Activated CD4-positive, alpha-beta T cell treated with anti-CD3 and anti-CD28 coated beads, Interleukin-2, amount 10 ng/mL, durations not matched to agents 7 days and 5 days (primary cell): ENCODE results near the gene NPNT. TPM values are rescaled to one million over a fixed set of nuclear protein-coding genes. Genes with fewer than 3 reads are reported as not detected.

ENCODE experiments used
- CTCF ChIA-PET: fragments of 350-600 bp; sonication (Branson Sonifier 250); formaldehyde crosslinking; loops from one replicate; lab custom pipeline; 2021; ENCODE audit warnings: antibody characterized with exemption; lab: Charles Lee
- POLR2A ChIA-PET: fragments of 350-600 bp; sonication (Branson Sonifier 250); formaldehyde crosslinking; loops from one replicate; lab custom pipeline; 2021; ENCODE audit warnings: antibody characterized with exemption; lab: Charles Lee
- DNase-seq: peaks from one replicate; pipeline ENCODE4 v3.0.0-alpha.2; 2020
- H3K27ac Mint-ChIP-seq: one replicate; pipeline ENCODE4 v1.8.0; 2021; ENCODE audit warnings: mild to moderate bottlenecking, moderate library complexity, mixed read lengths
- H3K27me3 Mint-ChIP-seq: one replicate; pipeline ENCODE4 v1.8.0; 2021; ENCODE audit warnings: mixed read lengths
- H3K36me3 Mint-ChIP-seq: one replicate; pipeline ENCODE4 v1.8.0; 2021; ENCODE audit warnings: low read depth, mixed read lengths
- H3K4me1 Mint-ChIP-seq: one replicate; pipeline ENCODE4 v1.8.0; 2021; ENCODE audit warnings: mixed read lengths
- H3K4me3 Mint-ChIP-seq: one replicate; pipeline ENCODE4 v1.8.0; 2021; ENCODE audit warnings: mild to moderate bottlenecking, moderate library complexity, mixed read lengths
- H3K9me3 Mint-ChIP-seq: one replicate; pipeline ENCODE4 v1.8.0; 2021; ENCODE audit warnings: mixed read lengths
- total RNA-seq, 2 experiments: library from RNA; stranded (reverse); gene quantifications; one replicate each; pipeline ENCODE4 v1.2.3, GENCODE V29; 2021

The NPNT gene
- total RNA-seq, 2 experiments from 2014 or later, result not detected

DNA sequence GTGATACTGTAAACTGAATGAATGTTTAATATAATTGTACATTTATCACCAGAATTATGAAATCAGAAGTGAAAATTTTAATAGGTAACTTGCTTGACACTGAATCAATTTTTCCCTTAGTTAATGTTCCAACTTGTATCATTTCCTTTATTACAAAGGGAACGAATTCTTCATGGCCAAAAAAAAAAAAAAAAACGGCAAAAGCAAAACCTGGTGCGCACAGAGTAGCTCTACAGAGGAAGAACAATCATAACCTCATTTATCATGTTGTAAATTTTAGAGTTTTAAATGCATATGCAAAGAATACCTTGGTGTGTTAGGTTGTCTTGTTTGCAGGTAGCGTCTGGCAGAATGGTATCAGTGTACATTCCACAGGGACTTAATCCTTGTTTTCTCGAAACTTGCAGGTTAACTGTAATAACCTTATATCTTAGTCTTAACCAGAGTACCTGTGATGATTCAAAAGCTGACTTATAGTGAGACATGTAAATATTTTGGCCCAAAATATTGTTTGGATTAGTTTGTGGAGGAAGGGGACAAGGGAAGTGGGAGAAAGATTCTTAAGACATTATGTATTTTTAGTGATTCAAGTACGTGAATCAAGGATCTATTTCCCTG lies 70.0 kb downstream of the NPNT start:
- POLR2A ChIA-PET, result no interaction called here
- H3K27ac Mint-ChIP-seq, result no peak overlapping the region
- no peaks in the 10 kb centered on the region for H3K36me3 Mint-ChIP-seq
- H3K4me1 Mint-ChIP-seq, result no peaks in the 10 kb centered on the region
- no peaks in the 10 kb centered on the region for H3K9me3 Mint-ChIP-seq
- CTCF ChIA-PET, result no interaction called here
- no peak overlapping the region for H3K4me3 Mint-ChIP-seq
- DNase-seq, result no peak
- no peaks in the 10 kb centered on the region for H3K27me3 Mint-ChIP-seq

DNA sequence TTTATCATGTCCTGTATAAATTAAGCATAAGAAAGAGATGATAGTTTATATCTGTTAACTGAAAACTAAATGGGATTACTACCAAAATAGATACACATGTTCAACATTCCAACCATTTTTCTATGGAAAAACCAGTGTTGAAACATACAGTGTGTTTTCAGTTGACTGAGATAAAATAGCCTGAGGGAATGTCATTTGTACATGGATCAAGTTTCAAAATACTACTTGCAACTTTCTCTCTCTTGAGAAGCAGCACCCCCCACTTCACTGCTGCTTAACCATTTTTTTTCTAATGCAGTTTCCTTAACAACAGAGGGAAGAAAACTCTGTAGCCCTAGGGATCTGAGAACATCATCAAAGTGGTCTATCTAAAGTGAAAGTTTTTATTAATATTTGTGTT lies 70.8 kb downstream of the NPNT start:
- no peaks in the 10 kb centered on the region for H3K4me1 Mint-ChIP-seq
- ChIA-PET POLR2A (no interaction called here), CTCF (no interaction called here)
- no peaks in the 10 kb centered on the region for H3K9me3 Mint-ChIP-seq
- H3K4me3 Mint-ChIP-seq, result no peak overlapping the region
- DNase-seq, result no peak
- no peaks in the 10 kb centered on the region for H3K36me3 Mint-ChIP-seq
- no peak overlapping the region for H3K27ac Mint-ChIP-seq
- no peaks in the 10 kb centered on the region for H3K27me3 Mint-ChIP-seq

- CTCF ChIA-PET, result no interaction called here
Observed at GRCh38 chr4:105967058-105967658, 71.9 kb downstream of the NPNT start.

DNA sequence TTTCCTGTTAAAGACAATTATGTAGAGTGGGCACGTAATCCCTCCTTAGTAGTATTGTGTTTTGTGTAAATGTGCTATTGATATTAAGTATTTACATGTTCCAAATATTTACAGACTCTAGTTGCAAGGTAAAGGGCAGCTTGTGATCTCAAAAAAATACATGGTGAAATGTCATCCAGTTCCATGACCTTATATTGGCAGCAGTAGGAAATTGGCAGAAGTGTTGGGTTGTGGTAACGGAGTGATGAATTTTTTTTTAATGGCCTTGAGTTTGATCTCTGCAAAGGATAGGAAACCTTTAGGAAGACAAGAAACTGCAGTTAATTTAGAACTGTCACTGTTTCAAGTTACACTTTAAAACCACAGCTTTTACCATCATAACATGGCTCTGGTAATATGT lies 74.3 kb downstream of the NPNT start:
- no peaks in the 10 kb centered on the region for H3K4me1 Mint-ChIP-seq
- no peaks in the 10 kb centered on the region for H3K27me3 Mint-ChIP-seq
- DNase-seq, result no peak
- CTCF ChIA-PET, result interaction anchor here (0.5 kb wide), 1 partner anchor 1547 kb away, joined by 3 read pairs; no protein-coding TSS in a partner anchor
- H3K4me3 Mint-ChIP-seq, result no peak overlapping the region
- no peak overlapping the region for H3K27ac Mint-ChIP-seq
- no peaks in the 10 kb centered on the region for H3K36me3 Mint-ChIP-seq
- H3K9me3 Mint-ChIP-seq, result no peaks in the 10 kb centered on the region
- POLR2A ChIA-PET, result no interaction called here

More at GRCh38 chr4:105967058-105967658, 71.9 kb downstream of the NPNT start:
- no peak for DNase-seq
- no peak overlapping the region for H3K27ac Mint-ChIP-seq
- POLR2A ChIA-PET, result no interaction called here
- no peaks in the 10 kb centered on the region for H3K27me3 Mint-ChIP-seq
- no peaks in the 10 kb centered on the region for H3K36me3 Mint-ChIP-seq
- H3K4me1 Mint-ChIP-seq, result no peaks in the 10 kb centered on the region
- H3K9me3 Mint-ChIP-seq, result no peaks in the 10 kb centered on the region
- H3K4me3 Mint-ChIP-seq, result no peak overlapping the region

DNA sequence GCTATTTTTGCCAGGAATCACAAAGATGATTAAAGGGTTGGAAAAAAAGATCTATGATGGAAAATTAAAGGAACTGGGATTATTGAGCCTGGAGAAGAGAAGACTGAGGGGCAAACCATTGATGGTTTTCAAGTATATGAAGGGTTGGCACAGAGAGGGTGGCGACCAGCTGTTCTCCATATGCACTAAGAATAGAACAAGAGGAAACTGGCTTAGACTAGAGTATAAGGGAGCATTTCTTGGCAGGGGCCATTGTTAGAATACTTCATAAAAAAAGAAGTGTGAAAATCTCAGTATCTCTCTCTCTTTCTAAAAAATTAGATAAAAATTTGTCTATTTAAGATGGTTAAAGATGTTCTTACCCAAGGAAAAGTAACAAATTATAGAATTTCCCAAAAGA lies 75.1 kb downstream of the NPNT start:
- Mint-ChIP-seq H3K4me1 (no peaks in the 10 kb centered on the region), H3K36me3 (no peaks in the 10 kb centered on the region), H3K27me3 (no peaks in the 10 kb centered on the region), H3K9me3 (no peaks in the 10 kb centered on the region), H3K4me3 (no peak overlapping the region), H3K27ac (no peak overlapping the region)
- DNase-seq, result no peak
- POLR2A ChIA-PET, result no interaction called here
- CTCF ChIA-PET, result interaction anchor here (0.5 kb wide), 1 partner anchor 1547 kb away, joined by 3 read pairs; no protein-coding TSS in a partner anchor

GRCh38 chr4:105971036-105971435 lies 75.8 kb downstream of the NPNT start:
- ChIA-PET POLR2A (no interaction called here), CTCF (no interaction called here)
- no peaks in the 10 kb centered on the region for H3K27me3 Mint-ChIP-seq
- H3K4me3 Mint-ChIP-seq, result no peak overlapping the region
- DNase-seq, result no peak
- H3K27ac Mint-ChIP-seq, result no peak overlapping the region
- H3K9me3 Mint-ChIP-seq, result no peaks in the 10 kb centered on the region
- H3K4me1 Mint-ChIP-seq, result no peaks in the 10 kb centered on the region
- H3K36me3 Mint-ChIP-seq, result no peaks in the 10 kb centered on the region

- ChIA-PET POLR2A (no interaction called here), CTCF (no interaction called here)
- Mint-ChIP-seq H3K36me3 (no peaks in the 10 kb centered on the region), H3K27ac (no peak overlapping the region), H3K9me3 (no peaks in the 10 kb centered on the region), H3K27me3 (no peaks in the 10 kb centered on the region), H3K4me1 (no peaks in the 10 kb centered on the region), H3K4me3 (no peak overlapping the region)
- DNase-seq, result no peak
Observed at GRCh38 chr4:105972946-105973621, 77.8 kb downstream of the NPNT start.

GRCh38 chr4:105976915-105977314 lies 81.6 kb downstream of the NPNT start:
- DNase-seq, result no peak
- Mint-ChIP-seq H3K27me3 (no peaks in the 10 kb centered on the region), H3K4me3 (no peak overlapping the region), H3K9me3 (no peaks in the 10 kb centered on the region), H3K27ac (no peak overlapping the region), H3K36me3 (no peaks in the 10 kb centered on the region), H3K4me1 (no peaks in the 10 kb centered on the region)
- CTCF ChIA-PET, result no interaction called here
- POLR2A ChIA-PET, result no interaction called here

DNA sequence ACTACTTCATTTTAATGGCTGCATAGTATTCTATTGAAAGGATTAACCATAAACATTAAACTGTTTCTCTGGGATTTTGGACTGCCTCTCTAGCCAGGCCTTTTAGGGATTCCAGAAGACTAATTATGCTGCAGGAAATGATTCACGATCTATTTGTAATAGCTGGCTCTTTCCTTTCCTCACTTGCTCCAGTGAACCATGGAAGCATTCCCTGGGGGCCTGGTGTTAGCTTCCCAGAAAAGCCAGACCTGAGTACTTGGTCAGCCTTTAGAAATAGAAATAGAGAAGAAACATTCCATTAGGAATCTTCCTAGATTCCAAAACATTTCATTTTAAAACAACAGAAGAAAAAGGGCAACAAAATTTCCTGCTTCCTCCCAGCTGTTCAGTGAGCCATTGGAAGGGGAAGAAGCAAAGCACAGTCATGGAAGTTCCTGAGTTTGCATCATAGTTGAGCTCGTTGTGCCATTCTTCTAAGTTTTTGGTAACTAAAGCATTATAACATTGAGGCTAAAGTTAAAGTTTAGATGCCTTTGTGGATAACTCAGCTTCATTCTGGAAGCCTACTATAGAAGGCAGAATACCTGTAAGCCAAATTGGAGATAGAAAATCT lies 83.5 kb downstream of the NPNT start:
- H3K36me3 Mint-ChIP-seq, result no peaks in the 10 kb centered on the region
- H3K9me3 Mint-ChIP-seq, result no peaks in the 10 kb centered on the region
- DNase-seq, result no peak
- H3K27me3 Mint-ChIP-seq, result no peaks in the 10 kb centered on the region
- no peak overlapping the region for H3K27ac Mint-ChIP-seq
- ChIA-PET CTCF (interaction anchor here (1.0 kb wide), 1 partner anchor 25 kb away, joined by 4 read pairs; no protein-coding TSS in a partner anchor), POLR2A (no interaction called here)
- no peak overlapping the region for H3K4me3 Mint-ChIP-seq
- no peaks in the 10 kb centered on the region for H3K4me1 Mint-ChIP-seq

GRCh38 chr4:105979506-105979905 lies 84.2 kb downstream of the NPNT start:
- Mint-ChIP-seq H3K27ac (no peak overlapping the region), H3K36me3 (no peaks in the 10 kb centered on the region), H3K27me3 (no peaks in the 10 kb centered on the region), H3K4me1 (no peaks in the 10 kb centered on the region), H3K4me3 (no peak overlapping the region), H3K9me3 (no peaks in the 10 kb centered on the region)
- ChIA-PET POLR2A (no interaction called here), CTCF (interaction anchor here (1.0 kb wide), 1 partner anchor 24 kb away, joined by 4 read pairs; no protein-coding TSS in a partner anchor)
- DNase-seq, result no peak

- Mint-ChIP-seq H3K36me3 (no peaks in the 10 kb centered on the region), H3K27ac (no peak overlapping the region), H3K4me1 (no peaks in the 10 kb centered on the region), H3K27me3 (no peaks in the 10 kb centered on the region), H3K9me3 (no peaks in the 10 kb centered on the region), H3K4me3 (no peak overlapping the region)
- ChIA-PET CTCF (no interaction called here), POLR2A (no interaction called here)
- no peak for DNase-seq
Observed at GRCh38 chr4:105988671-105989070, 93.4 kb downstream of the NPNT start.

- Mint-ChIP-seq H3K36me3 (no peaks in the 10 kb centered on the region), H3K4me1 (no peaks in the 10 kb centered on the region), H3K4me3 (no peak overlapping the region), H3K9me3 (no peaks in the 10 kb centered on the region), H3K27ac (no peak overlapping the region), H3K27me3 (no peaks in the 10 kb centered on the region)
- ChIA-PET CTCF (no interaction called here), POLR2A (no interaction called here)
- DNase-seq, result no peak
Observed at GRCh38 chr4:105989485-105990242, 94.4 kb downstream of the NPNT start.
